ENCODE measurements around the gene SPOPL.

SPOPL gene

GRCh38 chr2:138621139-138621538 lies 119.6 kb downstream of the SPOPL start:
- no peak for DNase-seq
- no peak for TF ChIP-seq POLR2A (IDR thresholded peaks at IDR 0.05; ENCODE audit: low read length)
- no peak for TF ChIP-seq GATA1 (IDR thresholded peaks at IDR 0.05; ENCODE audit: low read depth, low read length)

GRCh38 chr2:138622613-138623012 lies 121.0 kb downstream of the SPOPL start:
- DNase-seq = no peak
- TF ChIP-seq GATA1 (IDR thresholded peaks at IDR 0.05; ENCODE audit: low read depth, low read length) (no peak), POLR2A (IDR thresholded peaks at IDR 0.05; ENCODE audit: low read length) (no peak)

All from erythroblast (primary cell).